HepG2 (cell line): ENCODE measurements around the gene ZDHHC19. TPM values are rescaled to one million over a fixed set of nuclear protein-coding genes. Genes with fewer than 3 reads are reported as not detected.

ENCODE experiments used
- ATF3 ChIP-seq: sonication (generic); formaldehyde crosslinking; IDR thresholded peaks from 2 replicates; pipeline ENCODE4 v1.4.0; 2020; ENCODE audit warnings: missing genetic modification reagents
- ATF6 ChIP-seq: sonication (generic); formaldehyde crosslinking; conservative IDR thresholded peaks from 2 replicates; pipeline ENCODE4 v1.4.0; 2020; ENCODE audit warnings: missing genetic modification reagents
- BHLHE40 ChIP-seq: IDR thresholded peaks from 2 replicates; pipeline ENCODE4 v1.6.1; 2011; ENCODE audit warnings: low read length, improper control_type of control experiment
- BRF2 ChIP-seq: sonication (generic); formaldehyde crosslinking; IDR thresholded peaks from 2 replicates; pipeline ENCODE4 v1.8.1; 2022; ENCODE audit warnings: mild to moderate bottlenecking, missing genetic modification reagents
- ELF1 ChIP-seq: sonication (generic); formaldehyde crosslinking; IDR thresholded peaks from 2 replicates; pipeline ENCODE4 v1.4.0; 2020; ENCODE audit warnings: missing genetic modification reagents
- HBP1 ChIP-seq: IDR thresholded peaks from 2 replicates; pipeline ENCODE4 v1.6.1; 2016; ENCODE audit warnings: low read depth, control low read depth
- HDAC1 ChIP-seq: sonication (generic); formaldehyde crosslinking; IDR thresholded peaks from 2 replicates; pipeline ENCODE4 v1.5.1; 2020; ENCODE audit warnings: mild to moderate bottlenecking, missing genetic modification reagents
- HMG20B ChIP-seq: conservative IDR thresholded peaks from 2 replicates; pipeline ENCODE4 v1.6.1; 2016; ENCODE audit warnings: missing genetic modification reagents, missing compliant biosample characterization
- HNF4G ChIP-seq, 2 experiments: sonication (generic) in 1 of 2; formaldehyde crosslinking in 1 of 2; IDR thresholded peaks; 2 replicates each; pipeline versions ENCODE4 v1.4.0 to v1.6.1; 2011 to 2020; ENCODE audit warnings: borderline replicate concordance in 2 of 2, low read depth in 2 of 2, mild to moderate bottlenecking in 2 of 2, low read length in 1 of 2, missing genetic modification reagents in 1 of 2, moderate library complexity in 1 of 2
- HNRNPH1 ChIP-seq: fragments of 200-400 bp; formaldehyde crosslinking; optimal IDR thresholded peaks from 2 replicates; pipeline ENCODE3; 2017; ENCODE audit warnings: mild to moderate bottlenecking, low read depth, low read length
- KDM5B ChIP-seq: sonication (generic); formaldehyde crosslinking; IDR thresholded peaks from 2 replicates; pipeline ENCODE4 v1.4.0; 2020; ENCODE audit warnings: missing genetic modification reagents, mild to moderate bottlenecking, borderline replicate concordance
- KDM6A ChIP-seq: IDR thresholded peaks from 2 replicates; pipeline ENCODE4 v1.6.1; 2016; ENCODE audit warnings: low read depth
- KLF9 ChIP-seq: IDR thresholded peaks from 2 replicates; pipeline ENCODE4 v1.6.1; 2016; ENCODE audit warnings: low read depth
- NFKBIZ ChIP-seq: IDR thresholded peaks from 2 replicates; pipeline ENCODE4 v1.6.1; 2018; ENCODE audit warnings: missing genetic modification reagents, missing compliant biosample characterization
- PHF5A ChIP-seq: IDR thresholded peaks from one replicate; pipeline ENCODE4 v1.6.1; 2018; ENCODE audit warnings: low read depth, missing genetic modification reagents; ENCODE audit not compliant: unreplicated experiment
- YY1 ChIP-seq: IDR thresholded peaks from 2 replicates; pipeline ENCODE4 v1.6.1; 2011; ENCODE audit warnings: low read length, low read depth, moderate library complexity, mild to moderate bottlenecking; ENCODE audit not compliant: insufficient read depth, insufficient replicate concordance
- ZEB1 ChIP-seq: IDR thresholded peaks from 2 replicates; pipeline ENCODE4 v1.6.1; 2012; ENCODE audit warnings: mild to moderate bottlenecking, low read depth, inconsistent platforms; ENCODE audit not compliant: insufficient replicate concordance
- ZFP90 ChIP-seq: sonication (generic); formaldehyde crosslinking; IDR thresholded peaks from 2 replicates; pipeline ENCODE4 v1.8.0; 2022; ENCODE audit warnings: missing genetic modification reagents, mild to moderate bottlenecking, inconsistent platforms, borderline replicate concordance
- ZKSCAN5 ChIP-seq: sonication (generic); formaldehyde crosslinking; IDR thresholded peaks from 2 replicates; pipeline ENCODE4 v1.5.1; 2020; ENCODE audit warnings: mild to moderate bottlenecking, missing genetic modification reagents
- ZNF205 ChIP-seq: IDR thresholded peaks from 2 replicates; pipeline ENCODE4 v1.6.1; 2018; ENCODE audit warnings: missing biosample characterization, missing genetic modification reagents
- ZNF703 ChIP-seq: sonication (generic); formaldehyde crosslinking; IDR thresholded peaks from 2 replicates; pipeline ENCODE4 v1.5.1; 2020; ENCODE audit warnings: missing genetic modification reagents, mild to moderate bottlenecking, moderate library complexity, borderline replicate concordance
- ZNF761 ChIP-seq: sonication (generic); formaldehyde crosslinking; conservative IDR thresholded peaks from 2 replicates; pipeline ENCODE4 v1.4.0; 2020; ENCODE audit warnings: mild to moderate bottlenecking, missing genetic modification reagents
- ZUFSP ChIP-seq: sonication (generic); formaldehyde crosslinking; IDR thresholded peaks from 2 replicates; pipeline ENCODE4 v1.9.0; 2021; ENCODE audit warnings: missing genetic modification reagents, mild to moderate bottlenecking, borderline replicate concordance
- polyA plus RNA-seq, 8 experiments: library from polyadenylated mRNA; depleted of rRNA in 3 of 8; stranded (reverse) in 7 of 8; unstranded in 1 of 8; fragments of >200 nt; fragmentation: Illumina TruSeq in 4 of 8; extraction: Trizol in 4 of 8; gene quantifications; 2 replicates each; pipeline versions ENCODE4 v1.2.1 to v1.2.3, GENCODE V29; 2011 to 2016; ENCODE audit warnings: low read depth in 4 of 8, missing spikeins in 1 of 8, mixed read lengths in 1 of 8; ENCODE audit not compliant: insufficient read depth in 1 of 8
- total RNA-seq, 5 experiments: library from RNA; depleted of rRNA; stranded (reverse); fragments of >200 nt; fragmentation: Illumina TruSeq; extraction: Trizol; gene quantifications; 2 replicates each; pipeline ENCODE4 v1.2.3, GENCODE V29; 2016; ENCODE audit warnings: low read depth in 1 of 5

Gene ZDHHC19
- total and polyA plus RNA-seq, 2 of the 13 experiments (the other 11 are each of a cell fraction or from before 2014, with no cell fraction given): 0.22 to 0.53 TPM

- TF ChIP-seq ZEB1: no peak
- TF ChIP-seq ELF1 (CRISPR knock-in tag): peak; percentile 71
- TF ChIP-seq KLF9: no peak
- TF ChIP-seq ZNF761 (CRISPR knock-in tag): no peak
- TF ChIP-seq ZFP90: no peak
- no peak for TF ChIP-seq NFKBIZ (CRISPR knock-in tag)
- TF ChIP-seq HMG20B (CRISPR knock-in tag): no peak
- peak; percentile 82; the same call in 1 of the 2 replicates for TF ChIP-seq HDAC1 (CRISPR knock-in tag)
- no peak for TF ChIP-seq ZNF703
- no peak for TF ChIP-seq ATF3 (CRISPR knock-in tag)
- TF ChIP-seq ZNF205 (CRISPR knock-in tag): peak; percentile 57; the same call in 1 of the 2 replicates
- peak; percentile 46; the same call in 1 of the 2 replicates for TF ChIP-seq HNF4G (IDR thresholded peaks at IDR 0.05; ENCODE audit: borderline replicate concordance, low read depth, low read length)
- peak; percentile 70; the same call in 1 of the 2 replicates for TF ChIP-seq HNF4G (CRISPR knock-in tag; IDR thresholded peaks at IDR 0.05; ENCODE audit: borderline replicate concordance, low read depth)
- TF ChIP-seq BRF2 (CRISPR knock-in tag): no peak
- no peak for TF ChIP-seq ZUFSP (CRISPR knock-in tag)
- peak; percentile 79; the same call in 1 of the 2 replicates for TF ChIP-seq KDM5B (CRISPR knock-in tag)
- no peak for TF ChIP-seq ZKSCAN5 (CRISPR knock-in tag)
- TF ChIP-seq PHF5A: no peak
- no peak for TF ChIP-seq HNRNPH1
- TF ChIP-seq HBP1: peak; percentile 58; the same call in 1 of the 2 replicates
- no peak for TF ChIP-seq BHLHE40
- no peak for TF ChIP-seq ATF6 (CRISPR knock-in tag)
- no peak; the same call in 1 of the 2 replicates for TF ChIP-seq KDM6A (CRISPR knock-in tag)
- TF ChIP-seq YY1: peak; percentile 41
Measured at GRCh38 chr3:196227629-196228493, 16.7 kb upstream of the ZDHHC19 start (continued).
